Measurements from ENCODE around the gene CFAP61.

DNA sequence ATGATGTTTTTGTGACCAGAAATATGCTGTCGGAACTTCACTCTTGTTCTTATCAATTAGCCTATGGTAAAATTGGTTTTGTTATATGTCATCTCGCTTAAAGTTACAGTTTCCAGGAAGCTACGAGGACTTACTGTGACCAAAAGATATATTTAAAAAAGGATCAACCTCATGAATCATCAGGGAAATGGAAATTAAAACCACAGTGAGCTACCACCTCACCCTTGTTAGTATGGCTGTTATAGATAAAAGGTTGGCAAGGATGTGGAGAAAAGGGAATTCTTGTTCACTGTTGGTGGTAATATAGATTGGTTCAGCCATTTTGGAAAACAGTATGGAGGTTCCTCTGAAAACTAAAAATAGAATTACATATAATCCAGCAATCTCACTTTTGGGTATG, 301.2 kb downstream of the CFAP61 start:
- TF ChIP-seq, protein P1, sequence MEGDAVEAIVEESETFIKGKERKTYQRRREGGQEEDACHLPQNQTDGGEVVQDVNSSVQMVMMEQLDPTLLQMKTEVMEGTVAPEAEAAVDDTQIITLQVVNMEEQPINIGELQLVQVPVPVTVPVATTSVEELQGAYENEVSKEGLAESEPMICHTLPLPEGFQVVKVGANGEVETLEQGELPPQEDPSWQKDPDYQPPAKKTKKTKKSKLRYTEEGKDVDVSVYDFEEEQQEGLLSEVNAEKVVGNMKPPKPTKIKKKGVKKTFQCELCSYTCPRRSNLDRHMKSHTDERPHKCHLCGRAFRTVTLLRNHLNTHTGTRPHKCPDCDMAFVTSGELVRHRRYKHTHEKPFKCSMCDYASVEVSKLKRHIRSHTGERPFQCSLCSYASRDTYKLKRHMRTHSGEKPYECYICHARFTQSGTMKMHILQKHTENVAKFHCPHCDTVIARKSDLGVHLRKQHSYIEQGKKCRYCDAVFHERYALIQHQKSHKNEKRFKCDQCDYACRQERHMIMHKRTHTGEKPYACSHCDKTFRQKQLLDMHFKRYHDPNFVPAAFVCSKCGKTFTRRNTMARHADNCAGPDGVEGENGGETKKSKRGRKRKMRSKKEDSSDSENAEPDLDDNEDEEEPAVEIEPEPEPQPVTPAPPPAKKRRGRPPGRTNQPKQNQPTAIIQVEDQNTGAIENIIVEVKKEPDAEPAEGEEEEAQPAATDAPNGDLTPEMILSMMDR (tag by site-specific recombination; IDR thresholded peaks at IDR 0.05): no peak
- TF ChIP-seq, protein P2, sequence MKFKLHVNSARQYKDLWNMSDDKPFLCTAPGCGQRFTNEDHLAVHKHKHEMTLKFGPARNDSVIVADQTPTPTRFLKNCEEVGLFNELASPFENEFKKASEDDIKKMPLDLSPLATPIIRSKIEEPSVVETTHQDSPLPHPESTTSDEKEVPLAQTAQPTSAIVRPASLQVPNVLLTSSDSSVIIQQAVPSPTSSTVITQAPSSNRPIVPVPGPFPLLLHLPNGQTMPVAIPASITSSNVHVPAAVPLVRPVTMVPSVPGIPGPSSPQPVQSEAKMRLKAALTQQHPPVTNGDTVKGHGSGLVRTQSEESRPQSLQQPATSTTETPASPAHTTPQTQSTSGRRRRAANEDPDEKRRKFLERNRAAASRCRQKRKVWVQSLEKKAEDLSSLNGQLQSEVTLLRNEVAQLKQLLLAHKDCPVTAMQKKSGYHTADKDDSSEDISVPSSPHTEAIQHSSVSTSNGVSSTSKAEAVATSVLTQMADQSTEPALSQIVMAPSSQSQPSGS (tag by site-specific recombination; IDR thresholded peaks at IDR 0.05; ENCODE audit: low read depth): no peak
- TF ChIP-seq SP2 (tag by site-specific recombination; IDR thresholded peaks at IDR 0.05) (no peak), PRDM1 (tag by site-specific recombination; IDR thresholded peaks at IDR 0.05) (no peak)
- TF ChIP-seq, protein P3, sequence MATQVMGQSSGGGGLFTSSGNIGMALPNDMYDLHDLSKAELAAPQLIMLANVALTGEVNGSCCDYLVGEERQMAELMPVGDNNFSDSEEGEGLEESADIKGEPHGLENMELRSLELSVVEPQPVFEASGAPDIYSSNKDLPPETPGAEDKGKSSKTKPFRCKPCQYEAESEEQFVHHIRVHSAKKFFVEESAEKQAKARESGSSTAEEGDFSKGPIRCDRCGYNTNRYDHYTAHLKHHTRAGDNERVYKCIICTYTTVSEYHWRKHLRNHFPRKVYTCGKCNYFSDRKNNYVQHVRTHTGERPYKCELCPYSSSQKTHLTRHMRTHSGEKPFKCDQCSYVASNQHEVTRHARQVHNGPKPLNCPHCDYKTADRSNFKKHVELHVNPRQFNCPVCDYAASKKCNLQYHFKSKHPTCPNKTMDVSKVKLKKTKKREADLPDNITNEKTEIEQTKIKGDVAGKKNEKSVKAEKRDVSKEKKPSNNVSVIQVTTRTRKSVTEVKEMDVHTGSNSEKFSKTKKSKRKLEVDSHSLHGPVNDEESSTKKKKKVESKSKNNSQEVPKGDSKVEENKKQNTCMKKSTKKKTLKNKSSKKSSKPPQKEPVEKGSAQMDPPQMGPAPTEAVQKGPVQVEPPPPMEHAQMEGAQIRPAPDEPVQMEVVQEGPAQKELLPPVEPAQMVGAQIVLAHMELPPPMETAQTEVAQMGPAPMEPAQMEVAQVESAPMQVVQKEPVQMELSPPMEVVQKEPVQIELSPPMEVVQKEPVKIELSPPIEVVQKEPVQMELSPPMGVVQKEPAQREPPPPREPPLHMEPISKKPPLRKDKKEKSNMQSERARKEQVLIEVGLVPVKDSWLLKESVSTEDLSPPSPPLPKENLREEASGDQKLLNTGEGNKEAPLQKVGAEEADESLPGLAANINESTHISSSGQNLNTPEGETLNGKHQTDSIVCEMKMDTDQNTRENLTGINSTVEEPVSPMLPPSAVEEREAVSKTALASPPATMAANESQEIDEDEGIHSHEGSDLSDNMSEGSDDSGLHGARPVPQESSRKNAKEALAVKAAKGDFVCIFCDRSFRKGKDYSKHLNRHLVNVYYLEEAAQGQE (tag by site-specific recombination; IDR thresholded peaks at IDR 0.05): no peak
